Measurements from ENCODE around the gene TPCN2.

TPCN2 gene

GRCh38 chr11:69003301-69003865, 45.3 kb upstream of the TPCN2 start:
- no peak for TF ChIP-seq CTCF (conservative IDR thresholded peaks at IDR 0.05; ENCODE audit: low read depth, low read length)
- no peaks in the 10 kb centered on the region for H3K36me3 ChIP-seq (ENCODE audit: insufficient read depth)
- H4K20me1 ChIP-seq (ENCODE audit: insufficient read depth): no peaks in the 10 kb centered on the region
- H3K27ac ChIP-seq: no peak overlapping the region
- H3K4me1 ChIP-seq (ENCODE audit: low read depth, poor library complexity, severe bottlenecking): no peaks in the 10 kb centered on the region
- no peak overlapping the region for H2AFZ ChIP-seq (ENCODE audit: low read depth)
- no peak overlapping the region for H3K4me2 ChIP-seq
- peaks cover 63% of the 10 kb centered on the region for H3K27me3 ChIP-seq (ENCODE audit: insufficient read depth, low read depth)
- H3K79me2 ChIP-seq (ENCODE audit: insufficient read depth, low read depth): no peaks in the 10 kb centered on the region
- H3K4me3 ChIP-seq (IDR thresholded peaks at IDR 0.05; ENCODE audit: insufficient read depth, low read depth, low read length): no peak overlapping the region
- no peak overlapping the region for H3K9ac ChIP-seq

DNA sequence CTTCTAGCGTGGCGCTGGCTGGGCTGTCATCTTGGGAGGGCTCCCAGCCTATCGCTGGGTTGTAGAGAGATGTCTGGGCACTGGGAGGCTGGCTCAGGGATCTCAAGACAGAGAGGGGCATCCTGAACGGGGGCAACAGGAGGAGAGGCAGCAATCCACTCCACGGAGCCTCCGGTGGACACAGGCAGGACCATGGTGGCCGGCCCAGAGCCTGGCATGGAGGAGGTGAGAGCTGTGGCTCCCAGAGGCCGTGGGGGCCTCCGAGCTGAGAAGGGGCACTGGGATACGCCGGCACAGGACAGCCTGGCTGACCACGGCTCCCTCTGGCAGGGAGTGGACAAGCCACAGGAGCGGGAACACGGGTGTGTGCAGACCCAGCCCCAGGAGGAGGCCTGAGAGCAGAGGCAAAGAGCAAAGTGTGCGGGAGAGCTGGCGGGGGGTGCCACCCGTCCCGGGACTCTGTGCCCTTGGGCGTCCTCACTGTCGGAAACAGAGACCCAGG, 44.8 kb upstream of the TPCN2 start:
- Histone ChIP-seq H3K27ac (no peak overlapping the region), H2AFZ (ENCODE audit: low read depth) (no peak overlapping the region), H3K4me1 (ENCODE audit: low read depth, poor library complexity, severe bottlenecking) (no peaks in the 10 kb centered on the region), H3K79me2 (ENCODE audit: insufficient read depth, low read depth) (no peaks in the 10 kb centered on the region), H3K4me2 (no peak overlapping the region), H3K9ac (no peak overlapping the region), H3K36me3 (ENCODE audit: insufficient read depth) (no peaks in the 10 kb centered on the region), H3K4me3 (IDR thresholded peaks at IDR 0.05; ENCODE audit: insufficient read depth, low read depth, low read length) (no peak overlapping the region), H4K20me1 (ENCODE audit: insufficient read depth) (no peaks in the 10 kb centered on the region), H3K27me3 (ENCODE audit: insufficient read depth, low read depth) (peaks cover 63% of the 10 kb centered on the region)
- no peak for TF ChIP-seq CTCF (conservative IDR thresholded peaks at IDR 0.05; ENCODE audit: low read depth, low read length)

DNA sequence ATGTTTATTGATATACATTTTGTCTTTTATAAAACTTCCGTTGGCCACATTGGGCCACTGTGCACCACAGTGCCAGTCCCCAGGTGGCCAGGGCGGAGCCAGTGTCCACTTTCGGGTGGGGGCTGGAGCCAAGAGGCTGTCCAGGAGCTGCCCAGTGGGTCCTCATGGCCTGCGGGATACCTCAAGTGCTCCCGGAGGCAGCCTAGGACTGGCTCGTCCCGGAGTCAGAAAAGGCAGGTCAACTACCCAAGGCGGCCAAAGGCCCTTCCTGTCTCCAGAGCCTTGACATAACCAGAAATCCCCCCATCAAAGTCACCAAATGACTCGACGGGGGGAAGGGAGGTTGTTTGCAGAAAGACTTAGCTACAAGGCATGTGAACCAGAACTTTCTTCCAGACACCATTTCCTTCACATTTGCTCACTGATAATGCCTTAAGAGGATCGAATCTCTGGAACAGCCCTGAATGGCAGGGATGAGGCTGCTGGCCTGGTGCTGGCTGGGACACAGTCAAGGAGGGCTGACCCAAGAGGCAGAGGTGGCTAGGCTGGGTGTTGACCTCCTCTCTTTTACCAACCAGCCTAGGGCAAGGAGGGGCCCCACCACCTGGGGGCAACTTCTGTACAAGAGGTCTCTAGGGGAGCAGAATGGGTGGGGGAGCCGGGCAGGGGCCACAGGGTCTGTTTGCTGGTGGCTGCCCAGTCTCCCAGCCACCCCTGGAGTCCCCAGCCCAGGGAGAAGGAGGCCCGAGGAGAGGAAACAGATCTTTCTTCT, 44.1 kb upstream of the TPCN2 start:
- Histone ChIP-seq H3K4me3 (IDR thresholded peaks at IDR 0.05; ENCODE audit: insufficient read depth, low read depth, low read length) (no peak overlapping the region), H3K79me2 (ENCODE audit: insufficient read depth, low read depth) (no peaks in the 10 kb centered on the region), H4K20me1 (ENCODE audit: insufficient read depth) (no peaks in the 10 kb centered on the region), H3K27me3 (ENCODE audit: insufficient read depth, low read depth) (peaks cover 65% of the 10 kb centered on the region), H3K4me1 (ENCODE audit: low read depth, poor library complexity, severe bottlenecking) (no peaks in the 10 kb centered on the region), H3K36me3 (ENCODE audit: insufficient read depth) (no peaks in the 10 kb centered on the region), H3K27ac (no peak overlapping the region), H2AFZ (ENCODE audit: low read depth) (no peak overlapping the region), H3K9ac (no peak overlapping the region), H3K4me2 (no peak overlapping the region)
- no peak for TF ChIP-seq CTCF (conservative IDR thresholded peaks at IDR 0.05; ENCODE audit: low read depth, low read length)

GRCh38 chr11:69005183-69005630, 43.5 kb upstream of the TPCN2 start:
- Histone ChIP-seq H3K79me2 (ENCODE audit: insufficient read depth, low read depth) (no peaks in the 10 kb centered on the region), H3K4me3 (IDR thresholded peaks at IDR 0.05; ENCODE audit: insufficient read depth, low read depth, low read length) (no peak overlapping the region), H4K20me1 (ENCODE audit: insufficient read depth) (no peaks in the 10 kb centered on the region), H3K27me3 (ENCODE audit: insufficient read depth, low read depth) (peaks cover 70% of the 10 kb centered on the region), H3K4me1 (ENCODE audit: low read depth, poor library complexity, severe bottlenecking) (no peaks in the 10 kb centered on the region), H3K27ac (no peak overlapping the region), H2AFZ (ENCODE audit: low read depth) (no peak overlapping the region), H3K4me2 (no peak overlapping the region), H3K36me3 (ENCODE audit: insufficient read depth) (no peaks in the 10 kb centered on the region), H3K9ac (no peak overlapping the region)
- no peak for TF ChIP-seq CTCF (conservative IDR thresholded peaks at IDR 0.05; ENCODE audit: low read depth, low read length)

Data from KMS-11 (cell line).